ENCODE measurements around the gene POC1A.

DNA sequence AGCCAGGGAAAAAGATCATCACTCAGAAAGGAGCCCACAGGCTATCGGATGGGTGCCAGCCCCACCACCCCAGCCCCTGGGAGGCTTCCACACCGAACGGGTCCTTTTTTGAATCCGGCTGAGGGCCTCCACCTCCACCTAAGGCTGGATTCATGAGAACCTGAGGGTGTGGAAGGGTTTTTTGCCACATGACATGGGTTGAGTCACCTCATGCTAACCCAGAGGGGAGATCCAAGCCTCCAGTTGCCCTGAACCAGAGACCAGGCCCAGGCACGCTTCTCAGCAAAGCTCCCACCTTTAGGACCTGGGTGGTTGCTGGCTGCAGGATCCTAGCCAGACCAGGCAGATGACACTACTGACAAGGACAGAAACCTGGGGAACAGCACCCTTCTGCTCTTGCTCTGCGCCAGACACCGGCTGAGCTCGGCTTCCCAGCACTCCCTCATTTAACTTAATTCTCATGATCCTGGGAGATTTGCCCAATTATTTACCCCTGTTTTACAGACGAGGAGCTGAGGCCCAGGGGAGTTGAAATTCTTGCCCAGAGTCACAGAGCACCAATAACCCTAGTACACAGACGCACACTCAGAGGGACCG is 123.4 kb downstream of the POC1A start:
- TF ChIP-seq, protein P1, sequence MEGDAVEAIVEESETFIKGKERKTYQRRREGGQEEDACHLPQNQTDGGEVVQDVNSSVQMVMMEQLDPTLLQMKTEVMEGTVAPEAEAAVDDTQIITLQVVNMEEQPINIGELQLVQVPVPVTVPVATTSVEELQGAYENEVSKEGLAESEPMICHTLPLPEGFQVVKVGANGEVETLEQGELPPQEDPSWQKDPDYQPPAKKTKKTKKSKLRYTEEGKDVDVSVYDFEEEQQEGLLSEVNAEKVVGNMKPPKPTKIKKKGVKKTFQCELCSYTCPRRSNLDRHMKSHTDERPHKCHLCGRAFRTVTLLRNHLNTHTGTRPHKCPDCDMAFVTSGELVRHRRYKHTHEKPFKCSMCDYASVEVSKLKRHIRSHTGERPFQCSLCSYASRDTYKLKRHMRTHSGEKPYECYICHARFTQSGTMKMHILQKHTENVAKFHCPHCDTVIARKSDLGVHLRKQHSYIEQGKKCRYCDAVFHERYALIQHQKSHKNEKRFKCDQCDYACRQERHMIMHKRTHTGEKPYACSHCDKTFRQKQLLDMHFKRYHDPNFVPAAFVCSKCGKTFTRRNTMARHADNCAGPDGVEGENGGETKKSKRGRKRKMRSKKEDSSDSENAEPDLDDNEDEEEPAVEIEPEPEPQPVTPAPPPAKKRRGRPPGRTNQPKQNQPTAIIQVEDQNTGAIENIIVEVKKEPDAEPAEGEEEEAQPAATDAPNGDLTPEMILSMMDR (IDR thresholded peaks at IDR 0.05) = no peak
- TF ChIP-seq POLR2A (IDR thresholded peaks at IDR 0.05) = no peak

All from testis (tissue), 2 donors.